Muscle layer of duodenum (tissue), 2 donors: ENCODE data around the gene ADGRL1.

Source experiments
- H3K27ac ChIP-seq: one replicate; pipeline ENCODE4 v1.7.0; 2013; ENCODE audit warnings: mild to moderate bottlenecking, low read length
- H3K27me3 ChIP-seq: one replicate; pipeline ENCODE4 v1.7.0; 2013; ENCODE audit warnings: low read depth, mild to moderate bottlenecking, control low read depth, low read length
- H3K36me3 ChIP-seq, 2 donors: one replicate each; pipeline ENCODE4 v1.7.0; 2013; ENCODE audit warnings: low read length in 2 of 2, control low read depth in 1 of 2, mild to moderate bottlenecking in 1 of 2; ENCODE audit not compliant: insufficient read depth in 2 of 2, control insufficient read depth in 1 of 2
- H3K4me1 ChIP-seq, 2 donors: one replicate each; pipeline ENCODE4 v1.7.0; 2013; ENCODE audit warnings: low read length in 2 of 2, mild to moderate bottlenecking in 2 of 2, control low read depth in 1 of 2, moderate library complexity in 1 of 2; ENCODE audit not compliant: insufficient read depth in 2 of 2, control insufficient read depth in 1 of 2
- H3K4me3 ChIP-seq, 2 donors: one replicate each; pipeline ENCODE4 v1.7.0; 2013; ENCODE audit warnings: low read length in 2 of 2, low read depth in 1 of 2, mild to moderate bottlenecking in 1 of 2
- H3K9me3 ChIP-seq, 2 donors: one replicate each; pipeline ENCODE4 v1.7.0; 2013; ENCODE audit warnings: low read length in 2 of 2, control low read depth in 1 of 2, mild to moderate bottlenecking in 1 of 2; ENCODE audit not compliant: control insufficient read depth in 1 of 2
- donor health status: healthy.

The ADGRL1 gene

GRCh38 chr19:14167576-14168138, 38.3 kb downstream of the ADGRL1 start:
- Histone ChIP-seq H3K4me1 (peaks cover 0 to 18% of the 10 kb centered on the region in 2 donors), H3K27ac (no peak overlapping the region), H3K4me3 (no peak overlapping the region), H3K9me3 (no peaks in the 10 kb centered on the region), H3K36me3 (peaks cover 16 to 46% of the 10 kb centered on the region in 2 donors), H3K27me3 (no peaks in the 10 kb centered on the region)

GRCh38 chr19:14166999-14167575, 38.9 kb downstream of the ADGRL1 start:
- H3K9me3 ChIP-seq: no peaks in the 10 kb centered on the region
- H3K4me1 ChIP-seq: peaks cover 0 to 18% of the 10 kb centered on the region in 2 donors
- no peaks in the 10 kb centered on the region for H3K27me3 ChIP-seq
- H3K27ac ChIP-seq: no peak overlapping the region
- H3K4me3 ChIP-seq: no peak overlapping the region
- H3K36me3 ChIP-seq: peaks cover 16 to 45% of the 10 kb centered on the region in 2 donors

- Histone ChIP-seq H3K27me3 (no peaks in the 10 kb centered on the region), H3K36me3 (peaks cover 10 to 37% of the 10 kb centered on the region in 2 donors), H3K27ac (no peak overlapping the region), H3K4me3 (no peak overlapping the region), H3K9me3 (no peaks in the 10 kb centered on the region), H3K4me1 (peaks cover 0 to 18% of the 10 kb centered on the region in 2 donors)
Measured at GRCh38 chr19:14165990-14166830, 39.8 kb downstream of the ADGRL1 start.

GRCh38 chr19:14164724-14165493, 41.1 kb downstream of the ADGRL1 start:
- Histone ChIP-seq H3K9me3 (no peaks in the 10 kb centered on the region), H3K27me3 (no peaks in the 10 kb centered on the region), H3K27ac (no peak overlapping the region), H3K36me3 (peaks cover 3 to 27% of the 10 kb centered on the region in 2 donors), H3K4me3 (no peak overlapping the region), H3K4me1 (peaks cover 0 to 18% of the 10 kb centered on the region in 2 donors)

GRCh38 chr19:14164082-14164481, 41.9 kb downstream of the ADGRL1 start:
- Histone ChIP-seq H3K27me3 (no peaks in the 10 kb centered on the region), H3K9me3 (no peaks in the 10 kb centered on the region), H3K27ac (no peak overlapping the region), H3K36me3 (peaks cover 0 to 27% of the 10 kb centered on the region in 2 donors), H3K4me3 (no peak overlapping the region), H3K4me1 (peaks cover 0 to 18% of the 10 kb centered on the region in 2 donors)

GRCh38 chr19:14162871-14163297, 43.1 kb downstream of the ADGRL1 start:
- peaks cover 0 to 16% of the 10 kb centered on the region in 2 donors for H3K4me1 ChIP-seq
- no peaks in the 10 kb centered on the region for H3K27me3 ChIP-seq
- H3K9me3 ChIP-seq: no peaks in the 10 kb centered on the region
- no peak overlapping the region for H3K27ac ChIP-seq
- H3K36me3 ChIP-seq: peaks cover 3 to 32% of the 10 kb centered on the region in 2 donors
- H3K4me3 ChIP-seq: no peak overlapping the region

- H3K36me3 ChIP-seq: peaks cover 10 to 46% of the 10 kb centered on the region in 2 donors
- peaks cover 0 to 1% of the 10 kb centered on the region in 2 donors for H3K4me1 ChIP-seq
- no peaks in the 10 kb centered on the region for H3K9me3 ChIP-seq
- H3K4me3 ChIP-seq: no peak overlapping the region
- H3K27ac ChIP-seq: no peak overlapping the region
- no peaks in the 10 kb centered on the region for H3K27me3 ChIP-seq
Measured at GRCh38 chr19:14161305-14161704, 44.7 kb downstream of the ADGRL1 start.

- no peaks in the 10 kb centered on the region for H3K9me3 ChIP-seq
- H3K4me1 ChIP-seq: no peaks in the 10 kb centered on the region
Measured at GRCh38 chr19:14160017-14160703, 45.8 kb downstream of the ADGRL1 start.

GRCh38 chr19:14159059-14159458, 46.9 kb downstream of the ADGRL1 start:
- no peaks in the 10 kb centered on the region for H3K9me3 ChIP-seq
- no peak overlapping the region for H3K27ac ChIP-seq
- H3K4me1 ChIP-seq: no peaks in the 10 kb centered on the region
- H3K36me3 ChIP-seq: peaks cover 15 to 61% of the 10 kb centered on the region in 2 donors
- no peaks in the 10 kb centered on the region for H3K27me3 ChIP-seq
- no peak overlapping the region for H3K4me3 ChIP-seq

More at GRCh38 chr19:14160017-14160703, 45.8 kb downstream of the ADGRL1 start:
- peaks cover 15 to 57% of the 10 kb centered on the region in 2 donors for H3K36me3 ChIP-seq
- H3K27me3 ChIP-seq: no peaks in the 10 kb centered on the region
- H3K27ac ChIP-seq: no peak overlapping the region
- no peak overlapping the region for H3K4me3 ChIP-seq

- H3K4me3 ChIP-seq: no peak overlapping the region
- peaks cover 15 to 61% of the 10 kb centered on the region in 2 donors for H3K36me3 ChIP-seq
- H3K27me3 ChIP-seq: no peaks in the 10 kb centered on the region
- H3K9me3 ChIP-seq: no peaks in the 10 kb centered on the region
- no peak overlapping the region for H3K27ac ChIP-seq
- no peaks in the 10 kb centered on the region for H3K4me1 ChIP-seq
Measured at GRCh38 chr19:14158276-14159023, 47.5 kb downstream of the ADGRL1 start.
